Measurements from ENCODE around the gene P2RY2. TPM values are rescaled to one million over a fixed set of nuclear protein-coding genes. Genes with fewer than 3 reads are reported as not detected.

Gene P2RY2
- total and polyA plus RNA-seq, 10 of the 15 experiments (the other 5 are each of a cell fraction or from before 2014, with no cell fraction given) = 0.03 to 0.23 (median 0.17) TPM; not detected in 7

GRCh38 chr11:73218830-73219215 is 742 bp downstream of the P2RY2 start (continued):
- TF ChIP-seq SRF (IDR thresholded peaks at IDR 0.05; ENCODE audit: low read depth in 2 of 2, low read length in 2 of 2) (no peak), DPF2 (IDR thresholded peaks at IDR 0.05) (no peak), MTA3 (IDR thresholded peaks at IDR 0.05; ENCODE audit: borderline replicate concordance, low read length) (no peak)

- RAD21 ChIA-PET (ENCODE audit: unreplicated experiment) = interaction anchor here (0.8 kb wide), 1 partner anchor 13 kb away, joined by 3 read pairs; no protein-coding TSS in a partner anchor
- DNase-seq (ENCODE audit: low read depth, low spot score) (no peak), ATAC-seq (no peak), FAIRE-seq (no peak)
- H3K4me1 ChIP-seq (ENCODE audit: control insufficient read depth, insufficient read depth, low read length) = peaks cover 7% of the 10 kb centered on the region
- POLR2A ChIA-PET = interaction anchor here (0.5 kb wide), 1 partner anchor 36 kb away, joined by 3 read pairs; no protein-coding TSS in a partner anchor
- intact Hi-C loops (cut with micrococcal nuclease; ENCODE audit: unreplicated experiment) (no loop called here), in situ Hi-C loops (cut with MboI) (no loop called here)
- H2AFZ ChIP-seq (ENCODE audit: control insufficient read depth, low read depth, low read length) = no peak overlapping the region
- H3K27me3 ChIP-seq (replicated peaks in 1 of 2; ENCODE audit: control insufficient read depth in 2 of 2, insufficient read depth in 2 of 2, low read length in 1 of 2) = no peaks in the 10 kb centered on the region; a peak in 1 of 4 replicates
- WGBS (ENCODE audit: insufficient coverage, insufficient replicate concordance, low lambda C conversion rate, missing lambda C conversion rate) = 54% methylated on average over 6 of the region's 6 CpGs
- no peaks in the 10 kb centered on the region for H4K20me1 ChIP-seq (ENCODE audit: control insufficient read depth, insufficient read depth)
- H3K9me3 ChIP-seq (replicated peaks; ENCODE audit: control insufficient read depth, insufficient read depth, low read length) = no peaks in the 10 kb centered on the region
- no TSS peak for BruUV-seq (replicated peaks)
- no peak overlapping the region for H3K27ac ChIP-seq (ENCODE audit: control insufficient read depth, insufficient read depth)
- SMC1A ChIA-PET (ENCODE audit: uncharacterized antibody, unreplicated experiment) = interaction anchor here (0.9 to 1.1 kb wide), 3 partner anchors 14 to 69 kb away, joined by 3 to 4 read pairs (median 3); no protein-coding TSS in a partner anchor
- no peaks in the 10 kb centered on the region for H3K79me2 ChIP-seq (ENCODE audit: control insufficient read depth, insufficient read depth, low read length)
- H3K4me3 ChIP-seq = no peak overlapping the region
- CTCF ChIA-PET = interaction anchor here (0.7 to 1.5 kb wide), 8 partner anchors 12 to 621 kb away, joined by 3 to 5 read pairs (median 4); partner anchors contain the start of gene ARHGEF17
- H3K4me2 ChIP-seq (ENCODE audit: control insufficient read depth, insufficient read depth) = no peak overlapping the region
- H3K36me3 ChIP-seq (ENCODE audit: control insufficient read depth in 2 of 2, insufficient read depth in 2 of 2, low read length in 1 of 2) = no peaks in the 10 kb centered on the region
- H3K9ac ChIP-seq (ENCODE audit: control insufficient read depth, insufficient read depth, low read length) = no peak overlapping the region
- TF ChIP-seq RB1 (IDR thresholded peaks at IDR 0.05; ENCODE audit: borderline replicate concordance) (no peak), NR2F1 (conservative IDR thresholded peaks at IDR 0.05) (no peak), ATF7 (IDR thresholded peaks at IDR 0.05; ENCODE audit: low read depth) (no peak), SREBF1 (IDR thresholded peaks at IDR 0.05; ENCODE audit: low read length) (no peak), EZH2 (IDR thresholded peaks at IDR 0.05; ENCODE audit: borderline replicate concordance, control insufficient read depth, low read depth, low read length) (no peak), YBX1 (IDR thresholded peaks at IDR 0.05) (no peak), HSF1 (IDR thresholded peaks at IDR 0.05; ENCODE audit: low read depth, low read length) (no peak), SRF (IDR thresholded peaks at IDR 0.05; ENCODE audit: low read depth in 2 of 2, low read length in 2 of 2) (no peak), NKRF (conservative IDR thresholded peaks at IDR 0.05) (no peak), TCF3 (IDR thresholded peaks at IDR 0.05; ENCODE audit: borderline replicate concordance, insufficient read depth, low read depth, low read length) (no peak), MYC (IDR thresholded peaks at IDR 0.05; ENCODE audit: insufficient read depth, insufficient read length, insufficient replicate concordance, low read length, severe bottlenecking) (no peak), USF2 (IDR thresholded peaks at IDR 0.05; ENCODE audit: borderline replicate concordance, low read depth, low read length) (no peak), FOS (IDR thresholded peaks at IDR 0.05; ENCODE audit: borderline replicate concordance, extremely low read depth, insufficient read length) (no peak), SMAD1 (IDR thresholded peaks at IDR 0.05; ENCODE audit: low read depth, partially characterized antibody) (no peak)
Observed at GRCh38 chr11:73219396-73220285, 1.6 kb downstream of the P2RY2 start.

Measured in GM12878 (cell line).